ENCODE data around the gene MED28.

MED28 gene

GRCh38 chr4:17583276-17583675, 31.2 kb upstream of the MED28 start:
- Histone ChIP-seq H3K4me2 (ENCODE audit: low read depth, low read length, poor library complexity, severe bottlenecking) (no peak overlapping the region), H3K4me1 (ENCODE audit: insufficient read depth, low read length, poor library complexity, severe bottlenecking) (peaks cover 12% of the 10 kb centered on the region), H3K9me3 (ENCODE audit: insufficient read depth, low read depth, low read length) (no peaks in the 10 kb centered on the region), H3F3A (ENCODE audit: low read depth) (no peaks in the 10 kb centered on the region), H3K9me2 (replicated peaks; ENCODE audit: low read depth, low read length) (no peaks in the 10 kb centered on the region), H3K36me3 (ENCODE audit: insufficient read depth, low read length) (peaks cover 38% of the 10 kb centered on the region; the same call in 1 of the 2 replicates), H2AFZ (ENCODE audit: low read length) (no peak overlapping the region), H4K20me1 (ENCODE audit: insufficient read depth, low read length, poor library complexity, severe bottlenecking) (peaks cover 2% of the 10 kb centered on the region), H3K9ac (ENCODE audit: low read depth, low read length, poor library complexity, severe bottlenecking) (no peak overlapping the region), H3K27me3 (ENCODE audit: insufficient read depth, low read length, poor library complexity, severe bottlenecking) (no peaks in the 10 kb centered on the region), H3K4me3 (ENCODE audit: low read length, poor library complexity, severe bottlenecking) (no peak overlapping the region), H3K79me2 (ENCODE audit: insufficient read depth, low read length) (peaks cover 18% of the 10 kb centered on the region; the same call in 1 of the 2 replicates)
- TF ChIP-seq CTCF (conservative IDR thresholded peaks at IDR 0.05; ENCODE audit: low read length) (no peak), EZH2phosphoT487 (IDR thresholded peaks at IDR 0.05; ENCODE audit: borderline replicate concordance) (no peak)

GRCh38 chr4:17583941-17584340, 30.5 kb upstream of the MED28 start:
- Histone ChIP-seq H3K27me3 (ENCODE audit: insufficient read depth, low read length, poor library complexity, severe bottlenecking) (no peaks in the 10 kb centered on the region), H3K9ac (ENCODE audit: low read depth, low read length, poor library complexity, severe bottlenecking) (no peak overlapping the region), H3K4me2 (ENCODE audit: low read depth, low read length, poor library complexity, severe bottlenecking) (no peak overlapping the region), H3K9me2 (replicated peaks; ENCODE audit: low read depth, low read length) (no peaks in the 10 kb centered on the region), H4K20me1 (ENCODE audit: insufficient read depth, low read length, poor library complexity, severe bottlenecking) (no peaks in the 10 kb centered on the region), H3K79me2 (ENCODE audit: insufficient read depth, low read length) (peaks cover 11% of the 10 kb centered on the region; the same call in 1 of the 2 replicates), H3K4me3 (ENCODE audit: low read length, poor library complexity, severe bottlenecking) (no peak overlapping the region), H3K4me1 (ENCODE audit: insufficient read depth, low read length, poor library complexity, severe bottlenecking) (peaks cover 5% of the 10 kb centered on the region), H3F3A (ENCODE audit: low read depth) (no peaks in the 10 kb centered on the region), H3K36me3 (ENCODE audit: insufficient read depth, low read length) (peaks cover 38% of the 10 kb centered on the region; the same call in 1 of the 2 replicates), H2AFZ (ENCODE audit: low read length) (no peak overlapping the region), H3K9me3 (ENCODE audit: insufficient read depth, low read depth, low read length) (no peaks in the 10 kb centered on the region)
- TF ChIP-seq CTCF (conservative IDR thresholded peaks at IDR 0.05; ENCODE audit: low read length) (no peak), EZH2phosphoT487 (IDR thresholded peaks at IDR 0.05; ENCODE audit: borderline replicate concordance) (no peak)

- Histone ChIP-seq H3K9me2 (replicated peaks; ENCODE audit: low read depth, low read length) (no peaks in the 10 kb centered on the region), H3K9ac (ENCODE audit: low read depth, low read length, poor library complexity, severe bottlenecking) (no peak overlapping the region), H3K4me2 (ENCODE audit: low read depth, low read length, poor library complexity, severe bottlenecking) (no peak overlapping the region), H4K20me1 (ENCODE audit: insufficient read depth, low read length, poor library complexity, severe bottlenecking) (no peaks in the 10 kb centered on the region), H3K4me3 (ENCODE audit: low read length, poor library complexity, severe bottlenecking) (no peak overlapping the region), H3K27me3 (ENCODE audit: insufficient read depth, low read length, poor library complexity, severe bottlenecking) (no peaks in the 10 kb centered on the region), H2AFZ (ENCODE audit: low read length) (no peak overlapping the region), H3K79me2 (ENCODE audit: insufficient read depth, low read length) (peaks cover 4% of the 10 kb centered on the region; the same call in 1 of the 2 replicates), H3F3A (ENCODE audit: low read depth) (no peaks in the 10 kb centered on the region), H3K9me3 (ENCODE audit: insufficient read depth, low read depth, low read length) (no peaks in the 10 kb centered on the region), H3K36me3 (ENCODE audit: insufficient read depth, low read length) (peaks cover 38% of the 10 kb centered on the region; the same call in 1 of the 2 replicates), H3K4me1 (ENCODE audit: insufficient read depth, low read length, poor library complexity, severe bottlenecking) (no peaks in the 10 kb centered on the region)
- TF ChIP-seq CTCF (conservative IDR thresholded peaks at IDR 0.05; ENCODE audit: low read length) (no peak), EZH2phosphoT487 (IDR thresholded peaks at IDR 0.05; ENCODE audit: borderline replicate concordance) (no peak)
Observed at GRCh38 chr4:17584521-17585213, 29.8 kb upstream of the MED28 start.
